Neural cell (in vitro differentiated cells): Measurements from ENCODE around the gene PFDN6.

Source experiments
- POLR2AphosphoS5 ChIP-seq: IDR thresholded peaks from 2 replicates; pipeline ENCODE4 v1.6.1; 2012
- SMC3 ChIP-seq: fragments of 450-650 bp; conservative IDR thresholded peaks from 2 replicates; pipeline ENCODE4 v1.6.1; 2014; ENCODE audit warnings: antibody characterized with exemption, mild to moderate bottlenecking, moderate library complexity; ENCODE audit not compliant: poor library complexity
- TAF1 ChIP-seq: IDR thresholded peaks from 2 replicates; pipeline ENCODE4 v1.6.1; 2012; ENCODE audit warnings: low read depth
- TF ChIP-seq, protein P1 (sequence below): fragments of 450-650 bp; IDR thresholded peaks from 2 replicates; pipeline ENCODE4 v1.5.1; 2014; ENCODE audit warnings: antibody characterized with exemption, mild to moderate bottlenecking, moderate library complexity; ENCODE audit not compliant: poor library complexity, severe bottlenecking

DNA sequence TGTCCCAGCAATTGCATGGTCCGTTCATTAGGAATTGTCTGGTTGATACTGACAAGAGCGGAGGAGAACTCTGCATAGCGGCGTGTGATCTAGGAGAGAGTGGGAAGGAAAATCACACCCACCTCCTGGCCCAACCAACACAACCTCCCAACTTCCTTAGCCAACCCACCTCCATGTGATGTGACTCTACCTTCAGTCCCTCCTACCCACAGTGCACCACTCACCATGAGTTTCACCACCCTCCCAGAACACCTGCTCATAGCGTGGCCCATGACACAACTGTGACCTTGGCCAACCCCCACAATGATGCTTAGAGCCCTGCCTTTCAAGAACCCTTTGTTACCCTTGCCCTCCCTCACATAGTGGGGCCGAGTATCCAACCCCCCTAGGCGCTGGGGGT is 25.4 kb upstream of the PFDN6 start:
- TF ChIP-seq, protein P1, sequence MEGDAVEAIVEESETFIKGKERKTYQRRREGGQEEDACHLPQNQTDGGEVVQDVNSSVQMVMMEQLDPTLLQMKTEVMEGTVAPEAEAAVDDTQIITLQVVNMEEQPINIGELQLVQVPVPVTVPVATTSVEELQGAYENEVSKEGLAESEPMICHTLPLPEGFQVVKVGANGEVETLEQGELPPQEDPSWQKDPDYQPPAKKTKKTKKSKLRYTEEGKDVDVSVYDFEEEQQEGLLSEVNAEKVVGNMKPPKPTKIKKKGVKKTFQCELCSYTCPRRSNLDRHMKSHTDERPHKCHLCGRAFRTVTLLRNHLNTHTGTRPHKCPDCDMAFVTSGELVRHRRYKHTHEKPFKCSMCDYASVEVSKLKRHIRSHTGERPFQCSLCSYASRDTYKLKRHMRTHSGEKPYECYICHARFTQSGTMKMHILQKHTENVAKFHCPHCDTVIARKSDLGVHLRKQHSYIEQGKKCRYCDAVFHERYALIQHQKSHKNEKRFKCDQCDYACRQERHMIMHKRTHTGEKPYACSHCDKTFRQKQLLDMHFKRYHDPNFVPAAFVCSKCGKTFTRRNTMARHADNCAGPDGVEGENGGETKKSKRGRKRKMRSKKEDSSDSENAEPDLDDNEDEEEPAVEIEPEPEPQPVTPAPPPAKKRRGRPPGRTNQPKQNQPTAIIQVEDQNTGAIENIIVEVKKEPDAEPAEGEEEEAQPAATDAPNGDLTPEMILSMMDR, result no peak
- TF ChIP-seq SMC3 (no peak), POLR2AphosphoS5 (no peak), TAF1 (no peak)
